Measurements from ENCODE around the gene MLN.

MLN gene

DNA sequence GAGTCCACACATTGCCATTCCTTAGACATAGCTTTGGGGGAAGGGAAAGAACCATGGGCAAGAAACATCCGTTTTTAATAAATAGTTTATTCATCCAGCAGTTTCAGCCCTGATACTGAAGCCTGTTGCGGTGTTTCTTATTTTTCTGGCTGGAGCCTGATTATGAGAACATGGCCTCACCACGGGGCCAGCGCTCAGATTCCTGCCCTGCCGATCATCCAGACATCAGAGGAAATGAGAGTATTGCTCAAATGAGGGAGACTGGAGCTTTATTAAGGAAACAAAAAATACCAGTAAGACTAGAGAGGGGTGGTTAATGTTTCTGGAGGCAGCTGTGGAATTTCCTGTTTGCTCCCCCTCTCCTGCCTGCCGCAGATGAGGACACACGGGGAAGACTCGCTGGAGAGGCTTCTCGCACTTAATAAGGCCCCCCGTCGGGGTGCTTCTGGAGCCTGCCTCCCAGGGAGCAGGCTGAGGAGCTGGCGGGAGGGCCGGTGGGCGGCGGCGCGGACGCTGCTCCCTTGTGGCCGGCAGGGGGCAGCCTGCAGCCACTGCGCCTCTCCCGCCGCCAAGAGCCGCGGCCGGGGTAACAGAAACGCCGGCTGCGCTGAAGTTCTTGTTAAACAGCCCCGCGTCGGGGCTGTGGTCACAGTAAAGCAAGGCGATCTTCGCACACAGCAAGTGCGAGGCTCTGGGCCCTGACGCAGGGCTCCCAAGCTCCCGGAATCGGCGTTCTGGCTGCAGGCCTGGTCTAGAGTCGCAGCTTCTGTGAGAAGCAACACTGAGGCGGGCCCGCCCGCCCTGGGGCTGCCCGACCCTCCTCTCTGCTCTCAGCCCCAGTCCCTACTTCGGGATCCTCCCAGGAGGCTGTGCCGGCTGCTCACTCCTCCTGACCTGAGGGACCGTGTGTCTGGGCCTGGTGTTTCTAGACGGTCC, 32.4 kb downstream of the MLN start:
- DNase-seq (ENCODE audit: low read depth), result peak; percentile 66

DNA sequence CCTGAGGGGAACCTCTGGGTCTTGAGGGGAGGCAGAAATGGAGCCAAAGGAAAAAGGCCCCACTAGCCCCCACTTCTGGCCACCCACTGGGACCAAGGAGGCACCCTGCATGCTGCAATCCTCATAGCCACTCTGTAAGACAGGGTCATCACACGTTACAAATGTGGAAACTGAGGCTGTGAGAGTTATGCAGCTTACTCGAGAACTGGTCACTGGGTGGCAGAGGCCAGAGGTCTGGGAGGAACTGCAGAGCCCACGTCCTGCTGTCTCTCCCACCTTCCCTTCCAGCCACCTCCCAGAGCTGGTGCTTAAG, 33.0 kb downstream of the MLN start:
- DNase-seq (ENCODE audit: low read depth), result no peak

DNA sequence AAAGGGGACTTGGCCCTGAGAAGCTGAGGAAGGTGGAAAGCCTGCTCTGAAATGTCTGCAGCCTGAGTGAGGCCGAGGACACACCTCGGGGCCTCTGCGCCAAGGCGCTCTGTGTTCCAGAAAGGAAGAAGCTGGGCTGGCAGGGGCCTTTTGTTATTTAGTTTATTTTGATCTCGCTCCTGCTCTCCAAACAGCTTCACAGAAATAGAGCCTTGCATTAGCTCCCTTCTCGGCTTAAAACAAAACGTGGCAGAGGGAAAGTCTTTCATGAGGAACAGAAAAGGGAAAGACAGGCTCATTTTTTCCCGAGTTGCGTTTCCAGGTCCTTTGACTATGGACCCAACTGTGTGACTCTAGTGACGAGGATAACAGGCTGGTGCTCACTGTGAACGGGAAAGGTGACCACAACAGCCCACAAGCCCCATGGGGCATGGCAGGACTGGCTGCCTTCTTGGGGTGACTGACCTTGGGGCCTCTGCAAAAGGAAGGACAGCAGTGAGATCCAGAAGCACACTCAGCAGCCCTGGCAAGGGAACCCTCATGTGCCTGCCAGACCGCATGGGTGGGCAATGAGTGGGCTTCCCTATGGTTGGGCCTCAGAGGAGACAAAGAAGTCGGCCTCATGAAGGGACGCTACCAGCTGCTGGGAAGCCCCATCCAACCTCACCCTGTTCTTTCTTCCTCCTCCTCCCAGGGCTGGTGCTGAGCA, 33.5 kb downstream of the MLN start:
- no peak for DNase-seq (ENCODE audit: low read depth)

DNA sequence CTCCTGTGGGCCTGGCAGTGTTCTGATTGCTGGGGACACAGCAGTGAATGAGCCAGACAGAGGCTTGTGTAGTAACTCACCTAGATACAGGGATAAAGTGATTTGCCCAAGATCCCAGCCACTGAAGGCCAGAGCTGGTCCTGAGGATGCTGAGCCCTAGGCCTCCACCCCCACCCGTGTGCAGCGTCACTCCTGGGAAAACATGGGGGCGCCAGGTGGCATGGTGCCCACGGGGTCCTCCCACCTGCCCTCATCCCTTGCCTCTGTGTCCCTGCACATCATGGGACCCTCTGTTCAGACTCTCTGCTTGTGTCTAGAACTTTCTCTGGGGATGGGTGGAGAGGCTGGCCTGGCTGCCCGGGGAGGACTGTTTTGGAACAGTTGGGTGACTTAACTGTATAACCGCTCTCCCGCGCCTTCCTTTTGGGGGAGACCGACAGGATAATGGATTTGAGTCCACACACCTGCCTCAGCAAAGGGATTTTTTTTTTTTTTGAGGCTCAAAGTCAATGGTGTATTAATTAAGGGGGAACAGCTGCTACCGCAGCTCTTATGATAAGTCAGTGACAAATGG, 34.5 kb downstream of the MLN start:
- no peak for DNase-seq (ENCODE audit: low read depth)

DNA sequence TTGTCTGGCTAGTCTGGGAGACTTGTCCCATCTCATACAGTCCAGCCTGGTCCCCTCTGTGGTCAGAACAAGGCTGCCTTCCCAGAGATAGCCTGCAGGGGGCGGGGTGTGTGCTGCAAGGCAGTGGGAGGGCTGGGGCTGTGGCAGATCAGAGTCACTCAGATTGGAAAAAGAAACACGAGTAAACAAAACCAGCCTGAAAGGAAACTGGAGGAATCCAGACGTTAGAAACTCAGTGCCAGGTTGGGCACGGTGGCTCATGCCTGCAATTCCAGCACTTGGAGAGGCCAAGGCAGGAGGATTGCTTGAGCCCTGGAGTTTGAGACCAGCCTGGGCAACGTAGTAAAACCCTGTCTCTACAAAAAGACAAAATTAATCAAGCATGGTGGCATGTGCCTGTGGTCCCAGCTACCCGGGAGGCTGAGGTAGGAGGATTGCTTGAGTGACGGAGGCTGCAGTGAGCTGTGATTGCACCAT, 35.1 kb downstream of the MLN start:
- DNase-seq (ENCODE audit: low read depth), result peak; percentile 65

DNA sequence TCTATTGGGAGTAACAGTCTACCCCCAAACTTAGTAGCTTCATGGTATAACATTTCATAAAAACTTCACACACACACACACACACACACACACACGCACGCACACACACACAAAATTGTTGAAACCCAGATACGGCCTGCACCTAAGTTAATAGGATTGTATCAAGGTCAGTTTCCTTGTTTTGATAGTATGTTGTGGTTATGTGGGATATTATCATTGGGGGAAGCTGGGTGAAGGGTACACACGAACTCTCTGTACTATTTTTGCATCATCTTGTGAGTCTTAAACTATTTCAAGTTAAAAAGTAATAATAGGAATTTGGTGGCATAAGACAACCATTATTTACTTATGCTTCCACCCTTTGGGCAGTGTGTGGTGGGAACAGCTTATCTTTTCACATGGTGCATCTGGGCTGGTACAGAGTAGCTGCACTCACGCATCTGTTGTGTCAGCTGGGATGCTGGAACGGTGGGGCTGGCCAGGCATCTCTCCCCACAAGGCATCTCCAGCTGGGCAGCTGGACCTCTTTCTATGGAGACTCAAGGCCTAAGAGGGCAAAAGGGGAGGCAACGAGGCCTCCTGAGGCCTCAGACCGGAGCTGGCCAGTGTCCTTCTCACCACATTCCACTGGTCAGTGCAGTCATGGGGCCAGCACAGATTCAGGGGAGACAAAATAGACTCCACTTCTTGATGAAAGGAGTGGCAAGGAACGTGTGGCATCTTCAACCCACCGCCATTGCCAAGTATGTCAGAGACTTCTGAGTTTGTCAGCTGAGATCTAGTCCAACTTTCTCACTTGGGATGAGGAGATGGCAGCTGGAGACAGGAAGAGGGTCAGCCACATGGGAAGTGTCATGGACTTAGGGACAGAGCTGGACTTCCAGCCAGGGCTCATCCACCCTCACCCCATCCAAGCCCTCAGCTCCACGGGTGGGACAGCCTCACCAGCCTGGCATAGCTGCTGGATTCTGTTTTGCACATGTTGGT, 36.6 kb downstream of the MLN start:
- no peak for DNase-seq (ENCODE audit: low read depth)

DNA sequence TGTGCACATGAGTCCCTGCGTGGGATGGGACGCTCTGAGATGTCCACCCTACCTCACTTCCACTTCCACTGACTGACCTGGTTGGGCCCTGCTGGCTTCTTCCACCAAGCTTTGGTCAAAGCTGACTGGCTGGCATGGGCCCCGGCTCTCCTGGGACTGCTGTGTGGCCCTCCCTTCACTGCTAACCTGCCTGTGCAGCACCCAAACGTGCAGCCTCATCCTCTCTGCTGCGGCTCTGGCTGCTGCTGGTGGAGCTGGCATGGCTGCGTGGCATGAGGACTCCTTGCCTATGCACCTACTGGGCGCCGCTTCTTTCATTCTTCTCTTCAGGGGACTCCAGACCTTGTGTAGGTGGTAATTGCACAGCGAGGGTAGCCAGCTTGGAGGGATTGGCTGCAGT, 38.4 kb downstream of the MLN start:
- no peak for DNase-seq (ENCODE audit: low read depth)

DNA sequence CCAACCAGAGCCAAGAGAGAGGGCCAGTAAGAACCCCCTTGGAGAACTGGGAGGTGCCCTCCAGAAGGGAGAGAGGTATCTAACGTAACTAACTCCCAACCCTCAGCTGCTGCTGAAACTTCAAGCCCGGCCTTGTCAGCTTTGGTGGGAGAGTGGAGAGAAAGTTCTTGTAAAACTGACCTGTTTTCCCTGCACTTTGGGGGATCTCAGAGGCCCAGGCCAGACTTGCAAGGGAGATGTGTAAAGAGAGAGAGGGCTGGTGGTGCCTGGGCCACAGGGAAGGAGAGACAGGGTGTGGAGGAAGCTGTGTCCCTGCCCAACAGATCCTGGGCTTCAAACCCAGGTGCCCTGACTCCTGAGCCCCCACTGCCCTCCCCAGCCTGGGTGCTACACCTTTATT, 39.8 kb downstream of the MLN start:
- no peak for DNase-seq (ENCODE audit: low read depth)

DNA sequence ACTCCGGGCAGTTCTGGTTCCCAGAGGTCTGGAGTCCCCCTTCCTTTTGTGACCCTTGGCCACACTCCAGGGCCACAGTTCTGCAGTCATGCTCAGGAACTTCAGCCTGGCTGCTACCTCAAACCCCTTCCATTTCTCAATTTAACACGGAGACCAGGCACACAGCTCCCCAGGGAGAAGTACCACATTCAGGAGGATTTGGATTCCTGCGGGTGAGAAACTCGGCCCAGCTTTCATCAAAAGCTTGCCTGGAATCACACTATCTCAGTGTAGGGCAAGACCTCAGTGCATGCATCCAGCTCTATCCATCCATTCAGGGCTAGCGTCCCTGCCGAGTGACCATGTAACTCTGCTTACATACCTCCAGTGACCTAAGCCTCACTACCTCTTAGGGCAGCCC, 40.3 kb downstream of the MLN start:
- DNase-seq (ENCODE audit: low read depth), result no peak

DNA sequence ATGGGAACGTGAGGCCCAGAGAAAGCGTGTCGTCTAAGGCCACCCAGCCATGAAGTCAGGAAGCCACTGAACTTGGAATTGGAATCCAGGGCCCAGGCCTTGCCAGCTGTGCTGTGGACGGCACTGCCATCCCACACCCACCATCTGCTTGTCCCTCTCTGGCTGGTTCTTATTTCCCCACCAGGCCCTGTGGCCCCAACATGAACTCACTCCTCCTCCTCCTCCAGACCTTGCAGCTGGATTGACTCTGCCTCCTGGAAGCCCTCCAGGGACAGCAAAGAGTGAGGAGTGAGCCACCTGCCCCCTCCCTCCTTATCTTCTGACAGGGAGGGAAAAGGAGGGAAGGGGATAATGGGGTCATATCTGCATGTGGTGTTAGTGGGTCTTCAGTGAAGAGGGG, 41.1 kb downstream of the MLN start:
- no peak for DNase-seq (ENCODE audit: low read depth)

DNA sequence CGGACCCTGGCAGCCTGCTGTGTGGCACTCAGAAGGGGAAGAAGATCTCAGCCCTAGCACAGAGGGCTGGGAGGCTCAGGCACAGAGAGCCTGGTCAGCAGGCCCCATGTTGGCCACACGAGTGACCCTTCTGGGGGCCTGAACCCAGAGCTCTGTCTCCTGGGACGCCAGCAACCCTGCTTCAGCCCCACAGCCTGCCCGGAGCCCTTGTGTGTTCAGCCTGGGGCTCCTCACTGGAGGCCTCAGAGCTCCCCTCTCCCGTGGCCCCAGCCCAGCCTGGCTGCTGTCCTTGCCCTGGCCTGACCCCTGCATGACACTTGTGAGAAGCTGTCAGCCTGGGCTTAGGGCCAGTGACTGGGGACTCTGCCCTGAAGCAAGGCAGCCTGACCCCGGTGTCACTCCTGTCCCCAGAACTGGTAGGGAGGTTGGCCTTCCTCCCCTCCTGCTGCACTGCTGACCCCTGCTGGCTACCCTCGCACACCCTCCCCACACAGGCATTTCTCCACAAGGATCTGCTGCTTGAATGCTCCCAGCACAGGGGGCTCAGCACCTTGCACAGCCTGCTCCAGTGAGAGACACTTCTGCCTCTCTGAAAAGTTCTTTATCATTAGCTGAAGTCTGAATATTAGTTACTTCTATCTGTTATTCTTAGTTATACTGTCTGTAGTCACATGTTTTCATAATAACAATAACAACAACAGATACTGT, 41.7 kb downstream of the MLN start:
- DNase-seq (ENCODE audit: low read depth), result peak; percentile 36

DNA sequence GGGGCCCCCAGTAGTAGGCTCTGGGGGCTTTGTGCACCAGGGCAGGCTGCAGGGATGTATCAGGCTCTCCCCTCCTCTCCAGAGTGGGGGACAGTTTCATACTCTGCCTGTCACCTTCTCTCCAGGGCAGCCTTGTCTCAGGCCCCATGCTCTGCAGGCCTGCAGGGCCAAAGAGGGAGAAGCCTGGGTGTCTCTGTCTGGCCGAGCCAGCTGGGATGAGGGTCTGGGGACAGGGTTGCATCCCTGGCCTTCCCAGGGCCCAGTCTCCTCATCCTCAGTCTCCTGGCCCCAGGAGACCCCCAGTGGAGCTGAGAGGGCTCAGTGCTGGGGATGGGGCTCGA, 42.3 kb downstream of the MLN start:
- no peak for DNase-seq (ENCODE audit: low read depth)

DNA sequence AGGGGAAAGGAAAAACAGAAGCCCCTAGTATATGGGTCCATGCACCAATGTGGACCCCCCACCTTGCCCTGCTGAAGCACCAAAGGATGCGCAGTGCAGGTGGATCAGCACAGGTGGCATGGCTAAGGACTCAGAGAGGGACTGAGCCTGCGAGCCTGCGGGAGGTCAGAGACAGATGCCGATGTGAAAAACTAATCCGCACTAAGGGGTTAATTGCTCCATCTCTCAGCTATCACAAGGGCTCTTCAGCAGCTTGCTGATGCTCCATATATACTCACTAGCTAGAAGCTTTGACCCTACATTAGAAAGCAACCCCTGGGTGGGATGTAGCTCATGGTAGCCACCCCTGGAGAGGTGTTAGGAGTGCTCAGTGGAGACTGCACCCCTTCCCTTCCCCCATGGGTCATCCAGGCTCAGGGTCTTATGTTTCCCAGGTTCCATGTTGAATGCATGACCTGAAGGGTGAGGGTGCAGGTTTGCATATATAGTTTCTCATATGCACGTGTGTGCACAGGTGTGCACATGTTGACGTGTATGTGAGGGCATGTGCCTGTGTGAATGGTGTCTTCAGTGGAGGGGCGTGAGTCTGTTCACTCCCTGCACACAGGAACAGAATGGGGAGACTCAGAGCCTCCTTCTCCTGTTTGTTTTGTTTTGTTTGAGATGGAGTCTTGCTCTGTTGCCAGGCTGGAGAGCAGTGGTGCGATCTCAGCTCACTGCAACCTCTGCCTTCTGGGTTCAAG, 43.7 kb downstream of the MLN start:
- DNase-seq (ENCODE audit: low read depth), result no peak

DNA sequence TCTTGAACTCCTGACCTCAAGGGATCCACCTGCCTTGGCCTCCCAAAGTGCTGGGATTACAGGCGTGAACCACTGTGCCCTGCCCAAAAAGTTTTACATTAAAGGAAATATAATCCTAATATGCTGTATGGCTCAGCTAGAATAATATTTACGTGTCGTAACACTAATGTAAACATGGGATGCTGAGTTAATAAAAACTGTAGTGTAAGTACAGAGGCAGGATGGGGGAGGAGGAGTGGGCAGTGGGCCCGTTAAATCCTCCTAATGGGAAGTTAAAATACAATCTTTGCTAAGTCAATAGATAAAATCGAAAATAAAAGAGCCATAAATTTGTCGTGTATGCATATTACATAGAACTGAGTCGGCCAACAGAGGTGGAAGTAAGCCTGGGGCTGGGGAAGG, 45.0 kb downstream of the MLN start:
- DNase-seq (ENCODE audit: low read depth), result no peak

DNA sequence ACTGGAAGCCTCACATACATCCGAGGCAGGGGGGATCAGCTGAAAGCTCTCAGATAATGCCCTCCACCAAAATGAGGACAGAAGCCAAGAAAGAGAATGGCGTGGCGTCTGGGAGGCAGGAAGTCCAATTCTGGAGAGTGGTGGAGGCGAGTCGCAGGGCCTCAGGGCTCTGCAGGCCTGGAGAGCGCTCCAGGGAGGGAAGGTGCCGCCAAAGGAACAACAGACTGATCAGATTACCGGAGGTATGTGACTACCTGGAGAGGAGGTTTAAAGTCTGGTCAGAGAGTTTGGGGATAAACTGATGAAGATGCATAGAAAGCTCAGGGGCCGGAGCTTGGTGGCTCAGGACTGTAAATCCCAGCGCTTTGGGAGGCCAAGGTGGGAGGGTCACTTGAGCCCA, 45.9 kb downstream of the MLN start:
- DNase-seq (ENCODE audit: low read depth), result no peak

DNA sequence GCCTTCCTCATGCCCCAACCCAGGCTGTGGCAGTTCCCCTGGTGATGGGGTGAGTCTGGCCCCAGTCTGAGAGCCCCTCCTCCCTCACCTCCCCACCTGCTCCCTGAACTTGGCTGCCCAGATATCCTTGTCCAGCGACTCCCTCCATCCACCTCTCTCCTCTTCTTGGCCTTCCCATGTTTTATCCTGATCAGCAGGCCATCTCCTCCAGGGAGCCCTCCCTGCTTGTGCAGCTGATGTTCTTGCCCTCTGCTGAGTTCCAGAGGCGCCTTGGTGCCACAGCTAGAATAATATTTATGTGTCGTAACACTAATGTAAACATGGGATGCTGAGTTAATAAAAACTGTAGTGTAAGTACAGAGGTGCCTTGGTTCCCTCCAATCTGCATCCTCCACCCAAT, 46.7 kb downstream of the MLN start:
- no peak for DNase-seq (ENCODE audit: low read depth)

DNA sequence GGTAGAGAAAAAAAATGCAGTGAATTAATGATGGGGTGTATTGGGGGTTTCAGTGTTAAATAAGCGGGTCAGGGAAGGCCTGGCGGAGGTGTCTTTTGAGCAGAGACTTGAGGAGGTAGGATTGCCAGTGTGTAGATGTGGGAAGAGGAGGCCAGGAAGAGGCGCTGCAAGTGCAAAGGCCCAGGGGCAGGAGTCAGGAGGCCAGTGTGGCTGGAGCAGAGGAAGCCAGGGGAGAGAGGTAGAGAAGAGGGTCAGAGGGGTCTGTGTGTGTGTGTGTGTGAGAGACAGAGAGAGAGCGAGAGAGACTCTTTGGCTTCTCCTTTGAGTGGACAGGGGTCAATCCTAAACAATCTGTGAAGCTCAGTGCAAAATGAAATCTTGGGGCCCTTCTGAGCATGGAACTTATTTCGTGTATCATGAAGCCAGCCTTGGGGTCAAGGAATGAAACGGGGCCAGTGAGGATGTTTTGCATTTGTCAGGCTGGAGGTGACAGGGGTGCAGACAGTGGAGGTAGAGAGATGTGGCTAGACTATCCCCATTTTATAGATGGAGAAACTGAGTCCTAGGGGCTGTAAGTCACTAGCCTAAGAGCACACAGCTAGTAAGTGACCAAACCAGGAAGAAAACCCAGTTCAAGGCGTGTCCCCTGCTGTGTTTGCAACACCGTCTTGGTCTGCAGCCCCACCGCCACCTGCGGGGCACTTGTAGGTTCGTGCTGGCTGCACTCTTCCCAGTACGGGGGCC, 47.4 kb downstream of the MLN start:
- no peak for DNase-seq (ENCODE audit: low read depth)

DNA sequence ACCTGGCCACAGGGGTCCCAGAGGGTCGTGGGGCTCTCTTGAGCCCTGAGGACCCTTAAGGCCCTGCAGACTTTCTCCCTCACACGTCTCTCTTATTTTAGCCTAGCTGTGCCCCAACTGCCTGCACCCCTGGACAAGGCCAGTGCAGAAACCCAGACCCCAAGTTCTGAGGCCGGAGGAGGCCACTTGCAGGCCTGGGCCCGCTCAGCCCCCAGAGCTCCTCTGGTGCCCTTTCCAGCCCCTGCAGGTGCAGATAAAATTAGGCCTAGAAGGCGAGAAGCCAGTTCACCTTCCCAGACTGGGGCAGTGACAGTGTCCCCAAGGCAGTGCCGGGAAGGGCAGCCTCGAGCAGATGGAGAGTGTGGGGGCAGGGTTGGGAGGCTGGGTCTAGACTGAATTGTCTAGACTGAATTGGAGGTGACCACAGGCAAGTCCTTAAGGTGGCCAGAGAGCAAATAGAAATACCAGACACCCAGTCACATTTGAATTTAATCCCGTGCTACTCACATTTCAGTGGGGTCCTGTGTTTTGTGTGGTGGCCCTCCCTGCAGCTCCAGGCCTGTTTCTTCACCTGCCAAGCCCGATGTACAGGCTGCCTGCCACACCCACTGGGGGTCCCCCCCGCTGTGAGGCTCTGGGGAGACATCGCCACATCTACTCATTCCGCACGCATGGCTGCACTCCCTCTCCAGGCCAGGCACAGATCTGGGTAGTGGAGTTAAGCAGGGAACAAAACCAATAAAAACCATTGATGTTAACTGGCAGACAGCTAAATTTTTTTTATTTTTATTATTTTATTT, 48.5 kb downstream of the MLN start:
- no peak for DNase-seq (ENCODE audit: low read depth)

DNA sequence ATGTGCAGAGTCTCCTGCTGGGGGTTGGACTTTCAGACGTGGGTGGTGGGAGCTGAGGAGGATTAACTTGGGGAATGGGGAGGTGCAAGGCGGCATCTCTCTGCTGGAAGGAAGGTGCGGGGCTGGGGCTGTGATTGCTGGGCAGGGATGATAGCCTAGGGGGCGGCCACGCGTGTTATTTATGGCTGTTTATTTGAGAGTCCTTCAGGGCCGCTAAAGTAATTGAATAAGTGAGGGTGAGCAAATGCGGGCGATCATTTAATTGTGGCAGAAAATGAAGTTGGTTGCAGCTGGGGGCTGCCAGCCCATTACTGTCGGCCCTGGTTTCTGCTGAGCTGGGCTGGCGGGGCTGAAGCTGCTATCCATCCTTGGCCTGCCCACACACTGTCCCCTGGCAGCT, 49.6 kb downstream of the MLN start:
- DNase-seq (ENCODE audit: low read depth), result no peak

Measured in activated T-cell treated with anti-CD3 and anti-CD28 coated beads for 48 hours (primary cell).